Adrenal gland (tissue), 12 donors: ENCODE results near the gene MED27. TPM values are rescaled to one million over a fixed set of nuclear protein-coding genes. Genes with fewer than 3 reads are reported as not detected.
"Not testable (repeated sequence)": the region's sequence is repeated elsewhere in the genome, so short reads cannot be mapped to it uniquely, and the experiment has no call there.

Experiments
- DNase-seq, 7 donors: peaks; one replicate each; pipeline ENCODE4 v3.0.0-alpha.2; 2019 to 2020
- H3K27ac ChIP-seq, 5 donors: fragments of 200-600 bp; sonication (generic) in 4 of 5; 1 replicate in 3 of 5; 2 replicates in 2 of 5; pipeline versions ENCODE4 v1.5.1 to v1.8.0; 2016 to 2020; ENCODE audit warnings: mild to moderate bottlenecking in 1 of 5
- H3K27me3 ChIP-seq: fragments of 200-600 bp; 2 replicates; pipeline ENCODE4 v1.8.0; 2021
- H3K36me3 ChIP-seq, 2 donors: fragments of 200-600 bp; replicated peaks in 1 of 2; 1 replicate in 1 of 2; 2 replicates in 1 of 2; pipeline versions ENCODE4 v1.5.1 to v1.8.0; 2018 to 2022
- H3K4me1 ChIP-seq, 2 donors: fragments of 200-600 bp; replicated peaks in 1 of 2; 1 replicate in 1 of 2; 2 replicates in 1 of 2; pipeline versions ENCODE4 v1.5.1 to v1.8.0; 2018 to 2021
- H3K4me3 ChIP-seq, 4 donors: fragments of 200-600 bp; sonication (generic) in 3 of 4; one replicate each; pipeline ENCODE4 v1.5.1; 2016 to 2018
- H3K9me3 ChIP-seq, 3 donors: fragments of 200-600 bp; sonication (generic) in 1 of 3; replicated peaks in 1 of 3; 1 replicate in 2 of 3; 2 replicates in 1 of 3; pipeline versions ENCODE4 v1.5.1 to v1.8.0; 2016 to 2021
- CTCF ChIP-seq, 6 experiments: fragments of 450-650 bp in 4 of 6; fragments of 200-600 bp in 2 of 6; sonication (generic) in 1 of 6; IDR thresholded peaks; 1 replicate in 5 of 6; 2 replicates in 1 of 6; pipeline versions ENCODE4 v1.5.1 to v1.8.0; 2016 to 2021; ENCODE audit warnings: antibody characterized with exemption in 6 of 6, mild to moderate bottlenecking in 2 of 6, moderate library complexity in 1 of 6
- POLR2A ChIP-seq, 2 donors: fragments of 450-650 bp; IDR thresholded peaks; one replicate each; pipeline ENCODE4 v1.6.1; 2017; ENCODE audit warnings: antibody characterized with exemption in 2 of 2, mild to moderate bottlenecking in 2 of 2, moderate library complexity in 1 of 2
- WGBS, 4 donors: extraction: QIAGEN DNeasy Blood & Tissue Kit in 2 of 4; methylation state at CpG; one replicate each; pipeline versions ENCODE4 v1.1.5 to v1.1.7; 2013 to 2017; 5-methylcytosine and 5-hydroxymethylcytosine counted together
- intact Hi-C, 2 donors: fragments of 100-400 bp; cut with DNase I; formaldehyde crosslinking; loops; one replicate each; pipeline versions ENCODE4 v1.14.1 to v1.15.0; 2022 to 2023
- polyA plus RNA-seq, 3 donors: library from polyadenylated mRNA; stranded (reverse); fragments of 200-250 nt in 2 of 3; fragments of 350-450 nt in 1 of 3; fragmentation: Illumina TruSeq in 1 of 3; extraction: RNeasy Lipid Tissue Mini Kit (QIAGEN cat#74804) in 1 of 3; gene quantifications; one replicate each; pipeline ENCODE4 v1.2.3, GENCODE V29; 2013 to 2014
- total RNA-seq, 9 donors: library from RNA; depleted of rRNA in 4 of 9; stranded (reverse); fragments of >200 nt in 4 of 9; fragments of 120-200 nt in 1 of 9; fragmentation: NEBNext Ultra II Directional in 1 of 9; extraction: Animal tissue kit (Norgen Biotek cat#: 25700) in 1 of 9; gene quantifications; one replicate each; pipeline versions ENCODE4 v1.1.0 to v1.2.4, GENCODE V29; 2013 to 2023
- donor health status: healthy with polysubstance abuse.
- donor health status: Bipolar disorder and iron deficiency.
- donor health status: DM: yes; HTN: yes; CAD: no.
- donor health status: DM: no; HTN: no; CAD: no.
- donor health status: DM: no; HTN: no; CAD: no.
- donor health status: DM: yes; HTN: yes; CAD: no.

The MED27 gene
- total and polyA plus RNA-seq, 12 donors, result 12.2 to 37.4 (median 15.9) TPM

GRCh38 chr9:132059361-132059760, 20.3 kb downstream of the MED27 start:
- no peaks in the 10 kb centered on the region for H3K36me3 ChIP-seq
- TF ChIP-seq POLR2A (IDR thresholded peaks at IDR 0.05), result no peak
- no peak for TF ChIP-seq CTCF (IDR thresholded peaks at IDR 0.05)
- peak in 1 of 7 donors; percentile 77 for DNase-seq
- no peak overlapping the region for H3K27ac ChIP-seq
- H3K27me3 ChIP-seq, result no peaks in the 10 kb centered on the region
- H3K4me3 ChIP-seq, result no peak overlapping the region
- WGBS, 4 donors, result 85 to 92% (median 89%) methylated on average over 8 of the region's 8 CpGs
- no peaks in the 10 kb centered on the region for H3K4me1 ChIP-seq
- intact Hi-C loops, result no loop called here
- no peaks in the 10 kb centered on the region for H3K9me3 ChIP-seq

GRCh38 chr9:132058226-132058625, 21.4 kb downstream of the MED27 start:
- intact Hi-C loops, result not testable (repeated sequence)

DNA sequence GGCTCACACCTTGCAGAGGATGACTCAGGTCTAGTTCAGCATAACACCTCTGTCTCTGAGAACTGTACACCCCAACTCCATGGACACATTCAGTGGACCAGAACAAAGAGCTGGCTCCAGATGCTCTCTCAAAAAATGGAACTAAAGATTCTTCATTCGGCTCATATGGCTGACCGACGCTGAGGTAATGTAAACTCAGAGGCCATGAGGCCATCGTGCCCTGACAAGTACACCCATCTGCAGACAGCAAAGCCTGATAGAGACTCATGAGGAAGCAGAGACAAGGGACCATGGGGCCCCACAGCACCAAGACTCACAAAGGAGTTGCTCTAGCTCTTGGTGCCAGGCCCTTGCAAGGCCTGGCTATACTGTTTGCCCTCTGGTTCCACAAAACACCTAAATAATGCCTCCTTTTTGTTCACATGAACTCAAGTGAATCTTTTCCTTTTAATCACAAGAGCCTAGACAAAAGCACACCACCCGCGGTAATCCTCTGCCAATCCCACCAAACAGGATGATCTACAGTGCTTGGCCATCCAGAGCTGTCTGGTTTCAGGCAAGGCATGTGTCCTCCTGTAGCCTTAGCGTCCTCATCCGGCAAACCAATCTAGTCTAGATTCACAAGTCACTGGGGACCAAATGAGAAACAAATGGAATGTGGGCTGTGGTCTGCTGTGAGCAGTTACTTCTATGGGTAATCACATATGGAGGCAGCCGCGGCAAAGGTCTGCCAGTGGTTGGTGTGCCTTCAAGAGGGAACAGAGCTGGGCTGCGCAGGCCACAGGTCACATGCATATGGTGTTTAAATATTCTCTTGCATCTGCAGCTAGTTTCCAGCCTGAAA, 22.7 kb downstream of the MED27 start:
- Histone ChIP-seq H3K4me3 (no peak overlapping the region), H3K27me3 (no peaks in the 10 kb centered on the region), H3K4me1 (no peaks in the 10 kb centered on the region), H3K9me3 (no peaks in the 10 kb centered on the region), H3K36me3 (no peaks in the 10 kb centered on the region), H3K27ac (no peak overlapping the region)
- no peak for TF ChIP-seq POLR2A (IDR thresholded peaks at IDR 0.05)
- intact Hi-C loops, result no loop called here
- WGBS, 4 donors, result 92 to 96% (median 94%) methylated on average over 10 to 11 of the region's 11 CpGs
- DNase-seq, result no peak

More at GRCh38 chr9:132058226-132058625, 21.4 kb downstream of the MED27 start:
- H3K9me3 ChIP-seq, H3K27ac ChIP-seq, H3K4me3 ChIP-seq, H3K36me3 ChIP-seq, H3K4me1 ChIP-seq, DNase-seq, H3K27me3 ChIP-seq: not testable (repeated sequence)
- 78 to 89% (median 82%) methylated on average over 6 of the region's 6 CpGs for WGBS, 4 donors

GRCh38 chr9:132055756-132056155, 23.9 kb downstream of the MED27 start:
- WGBS, 4 donors, result 77 to 91% (median 85%) methylated on average over 3 of the region's 3 CpGs
- TF ChIP-seq CTCF (IDR thresholded peaks at IDR 0.05) (no peak), POLR2A (IDR thresholded peaks at IDR 0.05) (no peak)
- Histone ChIP-seq H3K9me3 (no peaks in the 10 kb centered on the region), H3K4me1 (no peaks in the 10 kb centered on the region), H3K27ac (no peak overlapping the region), H3K36me3 (no peaks in the 10 kb centered on the region), H3K4me3 (no peak overlapping the region), H3K27me3 (no peaks in the 10 kb centered on the region)
- no peak for DNase-seq
- intact Hi-C loops, result no loop called here

DNA sequence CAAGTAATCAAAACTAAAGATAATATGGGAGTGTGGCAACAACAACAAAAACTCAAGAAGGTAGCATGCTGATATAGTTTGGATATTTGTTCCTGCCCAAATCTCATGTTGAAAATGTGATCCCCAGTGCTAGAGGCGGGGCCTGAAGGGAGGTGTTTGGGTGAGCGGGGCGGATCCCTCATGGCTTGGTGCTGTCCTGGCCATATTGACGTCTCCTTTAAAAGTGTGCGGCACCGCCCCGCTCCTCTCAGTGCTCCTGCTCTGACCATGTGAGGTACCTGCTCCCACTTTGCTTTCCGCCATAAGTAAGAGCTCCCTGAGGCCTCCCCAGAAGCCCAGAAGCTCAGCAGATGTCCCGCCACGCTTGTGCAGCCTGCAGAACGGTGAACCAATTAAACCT, 25.6 kb downstream of the MED27 start:
- intact Hi-C loops, result no loop called here
- 94 to 97% (median 97%) methylated on average over 11 of the region's 11 CpGs for WGBS, 4 donors
- H3K27ac ChIP-seq, result no peak overlapping the region
- TF ChIP-seq POLR2A (IDR thresholded peaks at IDR 0.05) (no peak), CTCF (IDR thresholded peaks at IDR 0.05) (no peak)
- H3K4me3 ChIP-seq, result no peak overlapping the region
- no peaks in the 10 kb centered on the region for H3K27me3 ChIP-seq
- no peak for DNase-seq
- H3K36me3 ChIP-seq, result no peaks in the 10 kb centered on the region
- H3K4me1 ChIP-seq, result no peaks in the 10 kb centered on the region
- H3K9me3 ChIP-seq, result no peaks in the 10 kb centered on the region
